Spleen (tissue), 11 donors: Measurements from ENCODE around the gene GATD1. TPM values are rescaled to one million over a fixed set of nuclear protein-coding genes. Genes with fewer than 3 reads are reported as not detected.
"Not testable (repeated sequence)": the region's sequence is repeated elsewhere in the genome, so short reads cannot be mapped to it uniquely, and the experiment has no call there.

Source experiments
- DNase-seq: peaks from one replicate; pipeline ENCODE4 v3.0.0-alpha.2; 2020
- H3K27ac ChIP-seq, 8 donors: fragments of 200-600 bp; sonication (generic) in 7 of 8; 1 replicate in 4 of 8; 2 replicates in 4 of 8; pipeline versions ENCODE4 v1.5.0 to v1.8.0; 2016 to 2021; ENCODE audit warnings: inconsistent platforms in 4 of 8, mild to moderate bottlenecking in 4 of 8, moderate library complexity in 1 of 8
- H3K27me3 ChIP-seq, 7 donors: fragments of 200-600 bp; sonication (generic) in 6 of 7; replicated peaks in 1 of 7; 1 replicate in 4 of 7; 2 replicates in 3 of 7; pipeline versions ENCODE4 v1.5.0 to v1.8.0; 2016 to 2021; ENCODE audit warnings: inconsistent platforms in 3 of 7, mild to moderate bottlenecking in 1 of 7
- H3K36me3 ChIP-seq, 6 donors: fragments of 200-600 bp; sonication (generic) in 5 of 6; 1 replicate in 4 of 6; 2 replicates in 2 of 6; pipeline versions ENCODE4 v1.5.0 to v1.8.0; 2016 to 2021; ENCODE audit warnings: inconsistent platforms in 2 of 6
- H3K4me1 ChIP-seq, 6 donors: fragments of 200-600 bp; sonication (generic) in 5 of 6; 1 replicate in 3 of 6; 2 replicates in 3 of 6; pipeline versions ENCODE4 v1.5.0 to v1.8.0; 2016 to 2021; ENCODE audit warnings: inconsistent platforms in 3 of 6
- H3K4me3 ChIP-seq, 8 donors: fragments of 200-600 bp; sonication (generic) in 7 of 8; 1 replicate in 4 of 8; 2 replicates in 4 of 8; pipeline versions ENCODE4 v1.5.0 to v1.8.0; 2016 to 2021; ENCODE audit warnings: inconsistent platforms in 4 of 8, mild to moderate bottlenecking in 4 of 8, moderate library complexity in 2 of 8
- H3K9me3 ChIP-seq, 8 donors: fragments of 200-600 bp; sonication (generic) in 7 of 8; 1 replicate in 4 of 8; 2 replicates in 4 of 8; pipeline versions ENCODE4 v1.5.0 to v1.8.0; 2016 to 2021; ENCODE audit warnings: inconsistent platforms in 4 of 8
- POLR2A ChIP-seq, 3 donors: fragments of 450-650 bp; IDR thresholded peaks; one replicate each; pipeline ENCODE4 v1.5.1; 2017; ENCODE audit warnings: antibody characterized with exemption in 3 of 3, mild to moderate bottlenecking in 1 of 3
- POLR2AphosphoS5 ChIP-seq, 3 donors: sonication (generic); formaldehyde crosslinking; IDR thresholded peaks; one replicate each; pipeline ENCODE4 v1.5.1; 2017; ENCODE audit warnings: antibody characterized with exemption in 3 of 3
- WGBS, 5 donors: extraction: QIAGEN DNeasy Blood & Tissue Kit in 3 of 5; methylation state at CpG; one replicate each; pipeline versions ENCODE4 v1.1.5 to v1.1.7; 2013 to 2018; 5-methylcytosine and 5-hydroxymethylcytosine counted together
- intact Hi-C: fragments of 100-400 bp; cut with DNase I; formaldehyde crosslinking; loops from one replicate; pipeline ENCODE4 v1.15.0; 2023; ENCODE audit warnings: low total_unique reads
- polyA plus RNA-seq, 3 donors: library from polyadenylated mRNA; stranded (reverse); fragments of 200-250 nt; gene quantifications; one replicate each; pipeline ENCODE4 v1.2.1, GENCODE V29; 2013
- total RNA-seq, 7 donors: library from RNA; depleted of rRNA in 3 of 7; stranded (reverse); fragments of >200 nt in 3 of 7; fragmentation: NEBNext Ultra II Directional in 4 of 7; extraction: Animal tissue kit (Norgen Biotek cat#: 25700) in 4 of 7; gene quantifications; one replicate each; pipeline versions ENCODE4 v1.1.0 to v1.2.1, GENCODE V29; 2016 to 2021
- TF ChIP-seq, protein P1 (sequence below), 11 experiments: fragments of 200-600 bp in 7 of 11; fragments of 450-650 bp in 4 of 11; sonication (generic) in 4 of 11; IDR thresholded peaks in 8 of 11; conservative IDR thresholded peaks in 3 of 11; 1 replicate in 7 of 11; 2 replicates in 4 of 11; pipeline versions ENCODE4 v1.4.0 to v1.8.0; 2016 to 2021; ENCODE audit warnings: antibody characterized with exemption in 11 of 11, inconsistent platforms in 4 of 11, mild to moderate bottlenecking in 1 of 11
- donor health status: healthy with polysubstance abuse.
- donor health status: DM: no; HTN: no; CAD: no; lungs with moderate emphysema.
- donor health status: DM: no; HTN: no; CAD: no.
- donor health status: Bipolar disorder and iron deficiency.
- donor health status: healthy.
- donor health status: DM: no; HTN: no; CAD: no.
- donor health status: DM: yes; HTN: yes; CAD: no.

GATD1 gene
- total and polyA plus RNA-seq, 10 donors, result 13.9 to 56.4 (median 35.9) TPM

- no peaks in the 10 kb centered on the region for H3K9me3 ChIP-seq
- no peak overlapping the region for H3K4me3 ChIP-seq
- H3K36me3 ChIP-seq, result no peaks in the 10 kb centered on the region
- 87 to 97% (median 90%) methylated on average over 4 of the region's 4 CpGs for WGBS, 5 donors
- no peak overlapping the region for H3K27ac ChIP-seq
- H3K4me1 ChIP-seq, result peaks cover 4 to 32% (median 14%) of the 10 kb centered on the region in 6 donors
- intact Hi-C loops, result no loop called here
- no peak for DNase-seq
- peaks cover 0 to 12% (median 0%) of the 10 kb centered on the region in 7 donors for H3K27me3 ChIP-seq
- TF ChIP-seq POLR2A (IDR thresholded peaks at IDR 0.05), result no peak
- TF ChIP-seq POLR2AphosphoS5 (IDR thresholded peaks at IDR 0.05), result no peak
- TF ChIP-seq, protein P1, sequence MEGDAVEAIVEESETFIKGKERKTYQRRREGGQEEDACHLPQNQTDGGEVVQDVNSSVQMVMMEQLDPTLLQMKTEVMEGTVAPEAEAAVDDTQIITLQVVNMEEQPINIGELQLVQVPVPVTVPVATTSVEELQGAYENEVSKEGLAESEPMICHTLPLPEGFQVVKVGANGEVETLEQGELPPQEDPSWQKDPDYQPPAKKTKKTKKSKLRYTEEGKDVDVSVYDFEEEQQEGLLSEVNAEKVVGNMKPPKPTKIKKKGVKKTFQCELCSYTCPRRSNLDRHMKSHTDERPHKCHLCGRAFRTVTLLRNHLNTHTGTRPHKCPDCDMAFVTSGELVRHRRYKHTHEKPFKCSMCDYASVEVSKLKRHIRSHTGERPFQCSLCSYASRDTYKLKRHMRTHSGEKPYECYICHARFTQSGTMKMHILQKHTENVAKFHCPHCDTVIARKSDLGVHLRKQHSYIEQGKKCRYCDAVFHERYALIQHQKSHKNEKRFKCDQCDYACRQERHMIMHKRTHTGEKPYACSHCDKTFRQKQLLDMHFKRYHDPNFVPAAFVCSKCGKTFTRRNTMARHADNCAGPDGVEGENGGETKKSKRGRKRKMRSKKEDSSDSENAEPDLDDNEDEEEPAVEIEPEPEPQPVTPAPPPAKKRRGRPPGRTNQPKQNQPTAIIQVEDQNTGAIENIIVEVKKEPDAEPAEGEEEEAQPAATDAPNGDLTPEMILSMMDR (IDR thresholded peaks at IDR 0.05 in 8 of 11, conservative IDR thresholded peaks at IDR 0.05 in 3 of 11), result no peak
Measured at GRCh38 chr11:742571-743201, 34.6 kb downstream of the GATD1 start.

GRCh38 chr11:742156-742546 is 35.1 kb downstream of the GATD1 start:
- no peak overlapping the region for H3K27ac ChIP-seq
- H3K27me3 ChIP-seq, result peaks cover 0 to 13% (median 0%) of the 10 kb centered on the region in 7 donors
- 86 to 95% (median 90%) methylated on average over 3 of the region's 3 CpGs for WGBS, 5 donors
- intact Hi-C loops, result no loop called here
- H3K4me1 ChIP-seq, result peaks cover 4 to 35% (median 20%) of the 10 kb centered on the region in 6 donors
- TF ChIP-seq, protein P1 (IDR thresholded peaks at IDR 0.05 in 8 of 11, conservative IDR thresholded peaks at IDR 0.05 in 3 of 11), result no peak
- TF ChIP-seq POLR2AphosphoS5 (IDR thresholded peaks at IDR 0.05) (no peak), POLR2A (IDR thresholded peaks at IDR 0.05) (no peak)
- H3K9me3 ChIP-seq, result no peaks in the 10 kb centered on the region
- H3K4me3 ChIP-seq, result no peak overlapping the region
- no peak for DNase-seq
- H3K36me3 ChIP-seq, result no peaks in the 10 kb centered on the region

DNA sequence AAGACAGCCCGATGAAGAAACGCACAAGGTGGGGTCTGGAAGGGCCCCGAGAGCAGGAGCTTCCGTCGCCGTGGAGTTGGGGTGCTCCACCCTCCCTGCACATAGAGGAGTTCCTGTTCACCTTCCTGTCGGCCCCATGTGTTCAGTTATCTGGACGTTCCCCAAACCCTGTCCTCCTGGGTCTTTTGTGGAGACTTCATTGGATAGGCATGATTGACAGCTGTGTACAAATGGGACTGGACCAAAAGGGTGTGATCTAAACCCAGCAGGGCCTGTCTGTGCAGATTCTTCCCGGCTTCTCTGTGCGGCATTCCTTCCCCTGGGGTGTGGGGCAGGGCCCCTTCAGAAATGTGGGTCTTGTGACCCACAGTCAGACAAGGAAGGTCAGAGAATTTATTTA is 39.4 kb downstream of the GATD1 start:
- Histone ChIP-seq H3K4me1 (peaks cover 0 to 16% (median 12%) of the 10 kb centered on the region in 6 donors), H3K27me3 (peaks cover 0 to 18% (median 0%) of the 10 kb centered on the region in 7 donors), H3K27ac (peak overlapping the region in 2 of 8 donors; percentile 10 to 47), H3K4me3 (peak overlapping the region in 1 of 8 donors; percentile 36)
- H3K9me3 ChIP-seq, H3K36me3 ChIP-seq, DNase-seq, intact Hi-C loops: not testable (repeated sequence)
- WGBS, 5 donors, result 10 to 35% (median 22%) methylated on average over 8 to 10 of the region's 10 CpGs

GRCh38 chr11:737366-737765 is 39.9 kb downstream of the GATD1 start:
- no peaks in the 10 kb centered on the region for H3K36me3 ChIP-seq
- TF ChIP-seq POLR2A (IDR thresholded peaks at IDR 0.05), result no peak
- no peak for TF ChIP-seq POLR2AphosphoS5 (IDR thresholded peaks at IDR 0.05)
- TF ChIP-seq, protein P1 (IDR thresholded peaks at IDR 0.05 in 8 of 11, conservative IDR thresholded peaks at IDR 0.05 in 3 of 11), result no peak
- H3K4me3 ChIP-seq, result peak overlapping the region in 1 of 8 donors; percentile 36
- H3K27ac ChIP-seq, result peak overlapping the region in 3 of 8 donors; percentile 10 to 47 (median 26)
- intact Hi-C loops, result no loop called here
- 5 to 29% (median 17%) methylated on average over 11 of the region's 11 CpGs for WGBS, 5 donors
- H3K9me3 ChIP-seq, result no peaks in the 10 kb centered on the region
- no peak for DNase-seq
- peaks cover 0 to 16% (median 12%) of the 10 kb centered on the region in 6 donors for H3K4me1 ChIP-seq
- H3K27me3 ChIP-seq, result peaks cover 0 to 18% (median 0%) of the 10 kb centered on the region in 7 donors

DNA sequence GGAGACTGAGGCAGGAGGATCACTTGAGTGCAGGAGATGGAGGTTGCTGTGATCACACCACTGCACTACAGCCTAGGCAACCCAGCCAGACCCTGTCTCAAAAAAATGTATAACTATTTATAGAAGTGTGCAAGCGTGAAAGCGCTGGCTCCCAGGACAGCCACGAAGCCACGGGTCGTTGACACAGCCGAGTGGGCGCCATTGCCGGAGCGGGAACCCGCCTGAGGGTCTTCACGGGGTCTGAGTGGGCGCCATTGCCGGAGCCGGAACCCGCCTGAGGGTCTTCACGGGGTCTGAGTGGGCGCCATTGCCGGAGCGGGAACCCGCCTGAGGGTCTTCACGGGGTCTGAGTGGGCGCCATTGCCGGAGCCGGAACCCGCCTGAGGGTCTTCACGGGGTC is 42.7 kb downstream of the GATD1 start:
- H3K27me3 ChIP-seq, result peaks cover 0 to 16% (median 0%) of the 10 kb centered on the region in 7 donors
- H3K36me3 ChIP-seq, H3K4me3 ChIP-seq, intact Hi-C loops, H3K27ac ChIP-seq, H3K9me3 ChIP-seq, DNase-seq: not testable (repeated sequence)
- 92 to 96% (median 93%) methylated on average over 14 to 26 of the region's 26 CpGs for WGBS, 5 donors
- peaks cover 0 to 22% (median 12%) of the 10 kb centered on the region in 6 donors for H3K4me1 ChIP-seq
